ENCODE data around the gene TAGLN.

DNA sequence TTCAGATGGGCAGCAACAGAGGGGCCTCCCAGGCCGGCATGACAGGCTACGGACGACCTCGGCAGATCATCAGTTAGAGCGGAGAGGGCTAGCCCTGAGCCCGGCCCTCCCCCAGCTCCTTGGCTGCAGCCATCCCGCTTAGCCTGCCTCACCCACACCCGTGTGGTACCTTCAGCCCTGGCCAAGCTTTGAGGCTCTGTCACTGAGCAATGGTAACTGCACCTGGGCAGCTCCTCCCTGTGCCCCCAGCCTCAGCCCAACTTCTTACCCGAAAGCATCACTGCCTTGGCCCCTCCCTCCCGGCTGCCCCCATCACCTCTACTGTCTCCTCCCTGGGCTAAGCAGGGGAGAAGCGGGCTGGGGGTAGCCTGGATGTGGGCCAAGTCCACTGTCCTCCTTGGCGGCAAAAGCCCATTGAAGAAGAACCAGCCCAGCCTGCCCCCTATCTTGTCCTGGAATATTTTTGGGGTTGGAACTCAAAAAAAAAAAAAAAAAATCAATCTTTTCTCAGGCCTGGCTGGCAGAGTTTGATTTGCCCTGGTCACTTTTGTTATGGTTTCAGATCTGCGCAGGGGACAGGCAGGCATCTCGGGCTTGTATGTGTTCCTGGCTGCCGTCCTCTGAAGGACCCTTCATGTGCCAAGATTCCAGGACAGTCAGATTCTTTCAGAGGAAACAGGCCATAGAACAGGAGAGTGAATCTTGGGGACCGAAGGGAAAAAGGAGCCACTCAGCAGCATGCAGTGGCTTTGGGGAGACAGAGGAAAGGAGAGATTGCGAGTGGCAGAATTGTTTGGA, 5.3 kb downstream of the TAGLN start:
- no peak for TF ChIP-seq EZH2 (IDR thresholded peaks at IDR 0.05; ENCODE audit: insufficient read depth, poor library complexity, severe bottlenecking)
- no peak for TF ChIP-seq EZH2phosphoT487 (IDR thresholded peaks at IDR 0.05; ENCODE audit: insufficient read depth, low read depth)
